ENCODE results near the gene SLC8A2. TPM values are rescaled to one million over a fixed set of nuclear protein-coding genes. Genes with fewer than 3 reads are reported as not detected.
A peak's percentile ranks its signal among the peaks of the same experiment; 100 is the strongest.

Gene SLC8A2
- total RNA-seq, 1 experiment from 2014 or later: 0.10 TPM

DNA sequence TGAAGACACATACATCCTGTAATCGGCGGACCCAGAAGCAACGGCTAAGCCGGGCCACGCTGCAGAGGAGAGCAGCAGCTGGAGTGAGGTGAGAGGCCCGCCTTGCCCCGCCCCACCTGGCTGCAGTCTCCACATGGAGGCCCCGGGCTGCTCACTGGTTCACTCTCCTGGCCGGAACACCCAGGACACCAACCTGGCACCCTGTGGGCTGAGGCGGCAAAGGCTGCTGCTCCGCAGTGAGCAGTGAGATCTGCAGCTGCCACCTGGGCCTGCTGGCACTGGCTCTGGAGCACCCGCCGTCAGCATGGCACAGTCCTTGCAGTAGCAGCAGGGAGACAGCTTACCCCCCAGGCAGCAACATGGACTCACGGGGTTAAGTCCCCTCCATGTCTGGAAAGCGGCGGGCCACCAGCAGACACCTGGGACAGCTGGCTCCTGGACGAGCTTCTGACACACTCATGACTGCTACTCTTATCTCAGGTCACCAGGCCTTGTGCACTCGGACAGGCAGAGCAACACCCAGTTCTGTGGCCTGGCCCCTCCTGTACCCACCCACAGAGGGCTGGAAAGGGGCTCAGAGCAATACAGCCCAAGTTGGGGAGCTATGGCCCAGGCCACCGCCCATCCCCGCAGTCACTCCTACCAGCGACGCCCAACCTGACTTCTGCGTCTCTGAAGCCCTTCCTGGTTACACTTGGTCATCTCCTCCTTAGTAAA is 25.5 kb upstream of the SLC8A2 start:
- TF ChIP-seq, protein P1, sequence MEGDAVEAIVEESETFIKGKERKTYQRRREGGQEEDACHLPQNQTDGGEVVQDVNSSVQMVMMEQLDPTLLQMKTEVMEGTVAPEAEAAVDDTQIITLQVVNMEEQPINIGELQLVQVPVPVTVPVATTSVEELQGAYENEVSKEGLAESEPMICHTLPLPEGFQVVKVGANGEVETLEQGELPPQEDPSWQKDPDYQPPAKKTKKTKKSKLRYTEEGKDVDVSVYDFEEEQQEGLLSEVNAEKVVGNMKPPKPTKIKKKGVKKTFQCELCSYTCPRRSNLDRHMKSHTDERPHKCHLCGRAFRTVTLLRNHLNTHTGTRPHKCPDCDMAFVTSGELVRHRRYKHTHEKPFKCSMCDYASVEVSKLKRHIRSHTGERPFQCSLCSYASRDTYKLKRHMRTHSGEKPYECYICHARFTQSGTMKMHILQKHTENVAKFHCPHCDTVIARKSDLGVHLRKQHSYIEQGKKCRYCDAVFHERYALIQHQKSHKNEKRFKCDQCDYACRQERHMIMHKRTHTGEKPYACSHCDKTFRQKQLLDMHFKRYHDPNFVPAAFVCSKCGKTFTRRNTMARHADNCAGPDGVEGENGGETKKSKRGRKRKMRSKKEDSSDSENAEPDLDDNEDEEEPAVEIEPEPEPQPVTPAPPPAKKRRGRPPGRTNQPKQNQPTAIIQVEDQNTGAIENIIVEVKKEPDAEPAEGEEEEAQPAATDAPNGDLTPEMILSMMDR (IDR thresholded peaks at IDR 0.05): no peak
- TF ChIP-seq POLR2AphosphoS5 (IDR thresholded peaks at IDR 0.05; ENCODE audit: low read depth, low read length): no peak
- TF ChIP-seq, protein P2, sequence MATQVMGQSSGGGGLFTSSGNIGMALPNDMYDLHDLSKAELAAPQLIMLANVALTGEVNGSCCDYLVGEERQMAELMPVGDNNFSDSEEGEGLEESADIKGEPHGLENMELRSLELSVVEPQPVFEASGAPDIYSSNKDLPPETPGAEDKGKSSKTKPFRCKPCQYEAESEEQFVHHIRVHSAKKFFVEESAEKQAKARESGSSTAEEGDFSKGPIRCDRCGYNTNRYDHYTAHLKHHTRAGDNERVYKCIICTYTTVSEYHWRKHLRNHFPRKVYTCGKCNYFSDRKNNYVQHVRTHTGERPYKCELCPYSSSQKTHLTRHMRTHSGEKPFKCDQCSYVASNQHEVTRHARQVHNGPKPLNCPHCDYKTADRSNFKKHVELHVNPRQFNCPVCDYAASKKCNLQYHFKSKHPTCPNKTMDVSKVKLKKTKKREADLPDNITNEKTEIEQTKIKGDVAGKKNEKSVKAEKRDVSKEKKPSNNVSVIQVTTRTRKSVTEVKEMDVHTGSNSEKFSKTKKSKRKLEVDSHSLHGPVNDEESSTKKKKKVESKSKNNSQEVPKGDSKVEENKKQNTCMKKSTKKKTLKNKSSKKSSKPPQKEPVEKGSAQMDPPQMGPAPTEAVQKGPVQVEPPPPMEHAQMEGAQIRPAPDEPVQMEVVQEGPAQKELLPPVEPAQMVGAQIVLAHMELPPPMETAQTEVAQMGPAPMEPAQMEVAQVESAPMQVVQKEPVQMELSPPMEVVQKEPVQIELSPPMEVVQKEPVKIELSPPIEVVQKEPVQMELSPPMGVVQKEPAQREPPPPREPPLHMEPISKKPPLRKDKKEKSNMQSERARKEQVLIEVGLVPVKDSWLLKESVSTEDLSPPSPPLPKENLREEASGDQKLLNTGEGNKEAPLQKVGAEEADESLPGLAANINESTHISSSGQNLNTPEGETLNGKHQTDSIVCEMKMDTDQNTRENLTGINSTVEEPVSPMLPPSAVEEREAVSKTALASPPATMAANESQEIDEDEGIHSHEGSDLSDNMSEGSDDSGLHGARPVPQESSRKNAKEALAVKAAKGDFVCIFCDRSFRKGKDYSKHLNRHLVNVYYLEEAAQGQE (IDR thresholded peaks at IDR 0.05; ENCODE audit: insufficient read depth in 1 of 2, low read depth in 2 of 2, low read length in 1 of 2): no peak
- no peak for TF ChIP-seq SIN3A (IDR thresholded peaks at IDR 0.05; ENCODE audit: borderline replicate concordance, insufficient read depth, low read depth, low read length)
- no peak for TF ChIP-seq TCF7L2 (IDR thresholded peaks at IDR 0.05; ENCODE audit: low read depth, low read length)
- POLR2A ChIA-PET: interaction anchor here (0.5 kb wide), 1 partner anchor 208 kb away, joined by 6 read pairs; no protein-coding TSS in a partner anchor
- CTCF ChIA-PET: no interaction called here
- H3K36me3 ChIP-seq (ENCODE audit: control insufficient read depth, insufficient read depth, low read length): no peaks in the 10 kb centered on the region
- no peaks in the 10 kb centered on the region for H3K27me3 ChIP-seq (ENCODE audit: control insufficient read depth, insufficient read depth, low read length)
- no peaks in the 10 kb centered on the region for H3K9me3 ChIP-seq (ENCODE audit: control insufficient read depth, insufficient read depth, low read depth, low read length)
- BruUV-seq (replicated peaks): no TSS peak
- DNase-seq (ENCODE audit: low read depth, low spot score) (no peak), ATAC-seq (0 out of 2 replicates have a peak, but pooled peaks have one; percentile 20)
- H3K27ac ChIP-seq (ENCODE audit: low read length): no peak overlapping the region
- H3K4me3 ChIP-seq (ENCODE audit: low read depth in 2 of 2, low read length in 2 of 2): no peak overlapping the region
- in situ Hi-C loops (cut with HindIII; ENCODE audit: low pct_unique_long_range_greater_than_20kb, low sequenced_read_pairs) (no loop called here), intact Hi-C loops (cut with micrococcal nuclease; ENCODE audit: unreplicated experiment) (no loop called here)
- H3K4me1 ChIP-seq (ENCODE audit: control insufficient read depth, insufficient read depth, low read length): no peaks in the 10 kb centered on the region

DNA sequence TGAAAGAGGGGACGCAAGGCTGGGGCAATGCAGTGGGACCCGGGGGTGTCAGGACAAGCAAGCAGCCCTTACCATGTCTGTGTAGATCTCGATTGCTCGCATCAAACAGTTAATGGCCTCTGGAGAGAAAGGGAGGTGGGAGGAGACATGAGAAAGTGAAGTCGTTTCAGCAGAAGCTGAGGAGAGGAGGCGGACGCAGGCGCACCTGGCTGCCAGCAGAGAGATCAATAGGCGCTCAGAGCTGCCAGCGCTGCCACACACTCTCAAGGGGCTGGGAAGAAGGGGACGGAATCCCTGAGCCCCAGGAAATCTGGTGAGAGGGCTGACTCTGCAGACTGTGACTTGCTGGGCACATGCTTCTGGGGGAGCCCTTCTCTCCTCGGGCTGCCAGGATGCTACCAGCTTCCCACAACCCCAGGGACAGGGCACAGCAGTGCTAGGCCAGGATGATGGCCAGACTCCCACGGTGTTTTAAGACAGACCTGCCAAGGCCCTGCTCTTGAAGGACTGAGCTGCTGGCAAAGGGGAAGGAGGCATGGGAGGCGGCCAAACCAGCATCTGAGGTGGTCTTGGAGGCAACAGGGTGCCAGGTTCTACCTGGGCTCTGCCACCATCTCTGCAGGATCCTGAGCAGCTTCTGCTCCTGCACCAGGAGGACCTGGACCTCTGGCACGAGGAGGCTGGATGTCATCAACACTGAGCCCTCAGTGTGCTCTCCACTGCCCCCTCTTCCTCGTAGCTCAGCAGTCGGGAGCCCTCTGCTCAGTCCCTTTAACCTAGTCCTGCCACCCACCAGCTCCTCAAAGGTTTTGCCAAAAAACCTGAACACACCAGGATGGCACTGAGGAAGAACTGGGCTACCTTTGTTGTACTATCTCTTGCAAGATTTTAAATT is 24.0 kb upstream of the SLC8A2 start:
- BruUV-seq (replicated peaks): no TSS peak
- intact Hi-C loops (cut with micrococcal nuclease; ENCODE audit: unreplicated experiment) (no loop called here), in situ Hi-C loops (cut with HindIII; ENCODE audit: low pct_unique_long_range_greater_than_20kb, low sequenced_read_pairs) (no loop called here)
- H3K4me3 ChIP-seq (ENCODE audit: low read depth in 2 of 2, low read length in 2 of 2): no peak overlapping the region
- no peak overlapping the region for H3K27ac ChIP-seq (ENCODE audit: low read length)
- ATAC-seq: no peak
- ChIA-PET CTCF (no interaction called here), POLR2A (no interaction called here)
- H3K27me3 ChIP-seq (ENCODE audit: control insufficient read depth, insufficient read depth, low read length): no peaks in the 10 kb centered on the region
- H3K36me3 ChIP-seq (ENCODE audit: control insufficient read depth, insufficient read depth, low read length): no peaks in the 10 kb centered on the region
- TF ChIP-seq, protein P1 (IDR thresholded peaks at IDR 0.05): no peak
- TF ChIP-seq TCF7L2 (IDR thresholded peaks at IDR 0.05; ENCODE audit: low read depth, low read length): no peak
- TF ChIP-seq SIN3A (IDR thresholded peaks at IDR 0.05; ENCODE audit: borderline replicate concordance, insufficient read depth, low read depth, low read length): no peak
- no peak for TF ChIP-seq POLR2AphosphoS5 (IDR thresholded peaks at IDR 0.05; ENCODE audit: low read depth, low read length)
- TF ChIP-seq, protein P2 (IDR thresholded peaks at IDR 0.05; ENCODE audit: insufficient read depth in 1 of 2, low read depth in 2 of 2, low read length in 1 of 2): no peak
- H3K9me3 ChIP-seq (ENCODE audit: control insufficient read depth, insufficient read depth, low read depth, low read length): no peaks in the 10 kb centered on the region
- H3K4me1 ChIP-seq (ENCODE audit: control insufficient read depth, insufficient read depth, low read length): no peaks in the 10 kb centered on the region; the same call in 1 of the 2 replicates
- DNase-seq (ENCODE audit: low read depth, low spot score): no peak

Measured in Panc1 (cell line).